ENCODE data around the gene HAPLN3. TPM values are rescaled to one million over a fixed set of nuclear protein-coding genes. Genes with fewer than 3 reads are reported as not detected.
A peak's percentile ranks its signal among the peaks of the same experiment; 100 is the strongest.

Gene HAPLN3
- total RNA-seq, 2 donors from 2014 or later = 31.6 to 38.6 TPM

- H3K27me3 Mint-ChIP-seq = no peaks in the 10 kb centered on the region
- no peak overlapping the region for H3K27ac Mint-ChIP-seq
- no peak for ATAC-seq (replicated peaks)
- no peak overlapping the region for H3K4me3 Mint-ChIP-seq
- no peaks in the 10 kb centered on the region for H3K4me1 Mint-ChIP-seq
- H3K36me3 Mint-ChIP-seq (ENCODE audit: low read depth) = peaks cover 35% of the 10 kb centered on the region
- H3K9me3 Mint-ChIP-seq = no peaks in the 10 kb centered on the region
Observed at GRCh38 chr15:88872106-88872505, 23.2 kb downstream of the HAPLN3 start.

GRCh38 chr15:88871313-88871712 is 24.0 kb downstream of the HAPLN3 start:
- no peaks in the 10 kb centered on the region for H3K4me1 Mint-ChIP-seq
- no peaks in the 10 kb centered on the region for H3K27me3 Mint-ChIP-seq
- no peaks in the 10 kb centered on the region for H3K9me3 Mint-ChIP-seq
- H3K27ac Mint-ChIP-seq = no peak overlapping the region
- no peak overlapping the region for H3K4me3 Mint-ChIP-seq
- no peak for ATAC-seq (replicated peaks)
- H3K36me3 Mint-ChIP-seq (ENCODE audit: low read depth) = peaks cover 27% of the 10 kb centered on the region

- Mint-ChIP-seq H3K36me3 (ENCODE audit: low read depth) (no peaks in the 10 kb centered on the region), H3K4me1 (no peaks in the 10 kb centered on the region), H3K27me3 (no peaks in the 10 kb centered on the region), H3K9me3 (no peaks in the 10 kb centered on the region), H3K4me3 (no peak overlapping the region), H3K27ac (peak overlapping the region; percentile 63)
- ATAC-seq (replicated peaks) = no peak
Observed at GRCh38 chr15:88866295-88866881, 29.0 kb downstream of the HAPLN3 start.

- Mint-ChIP-seq H3K36me3 (ENCODE audit: low read depth) (no peaks in the 10 kb centered on the region), H3K4me1 (no peaks in the 10 kb centered on the region), H3K27ac (peak overlapping the region; percentile 73), H3K4me3 (no peak overlapping the region), H3K27me3 (no peaks in the 10 kb centered on the region), H3K9me3 (no peaks in the 10 kb centered on the region)
- ATAC-seq (replicated peaks) = no peak
Observed at GRCh38 chr15:88865498-88866099, 29.7 kb downstream of the HAPLN3 start.

GRCh38 chr15:88864861-88865497 is 30.4 kb downstream of the HAPLN3 start:
- no peaks in the 10 kb centered on the region for H3K9me3 Mint-ChIP-seq
- no peak for ATAC-seq (replicated peaks)
- H3K4me1 Mint-ChIP-seq = no peaks in the 10 kb centered on the region
- no peaks in the 10 kb centered on the region for H3K36me3 Mint-ChIP-seq (ENCODE audit: low read depth)
- H3K27me3 Mint-ChIP-seq = no peaks in the 10 kb centered on the region
- H3K4me3 Mint-ChIP-seq = no peak overlapping the region
- peak overlapping the region; percentile 73 for H3K27ac Mint-ChIP-seq

- H3K9me3 Mint-ChIP-seq = no peaks in the 10 kb centered on the region
- no peak for ATAC-seq (replicated peaks)
- H3K4me3 Mint-ChIP-seq = no peak overlapping the region
- no peaks in the 10 kb centered on the region for H3K27me3 Mint-ChIP-seq
- H3K27ac Mint-ChIP-seq = no peak overlapping the region
- H3K36me3 Mint-ChIP-seq (ENCODE audit: low read depth) = no peaks in the 10 kb centered on the region
- no peaks in the 10 kb centered on the region for H3K4me1 Mint-ChIP-seq
Observed at GRCh38 chr15:88863412-88863811, 31.9 kb downstream of the HAPLN3 start.

- no peak for ATAC-seq (replicated peaks)
- Mint-ChIP-seq H3K27me3 (no peaks in the 10 kb centered on the region), H3K36me3 (ENCODE audit: low read depth) (no peaks in the 10 kb centered on the region), H3K27ac (no peak overlapping the region), H3K4me3 (no peak overlapping the region), H3K9me3 (no peaks in the 10 kb centered on the region), H3K4me1 (no peaks in the 10 kb centered on the region)
Observed at GRCh38 chr15:88860212-88860611, 35.1 kb downstream of the HAPLN3 start.

- Mint-ChIP-seq H3K4me1 (no peaks in the 10 kb centered on the region), H3K27ac (no peak overlapping the region), H3K36me3 (ENCODE audit: low read depth) (no peaks in the 10 kb centered on the region), H3K9me3 (peaks cover 2% of the 10 kb centered on the region), H3K27me3 (no peaks in the 10 kb centered on the region), H3K4me3 (no peak overlapping the region)
- no peak for ATAC-seq (replicated peaks)
Observed at GRCh38 chr15:88859550-88859949, 35.8 kb downstream of the HAPLN3 start.

GRCh38 chr15:88858934-88859333 is 36.4 kb downstream of the HAPLN3 start:
- H3K9me3 Mint-ChIP-seq = peaks cover 4% of the 10 kb centered on the region
- no peaks in the 10 kb centered on the region for H3K4me1 Mint-ChIP-seq
- no peaks in the 10 kb centered on the region for H3K27me3 Mint-ChIP-seq
- no peaks in the 10 kb centered on the region for H3K36me3 Mint-ChIP-seq (ENCODE audit: low read depth)
- H3K4me3 Mint-ChIP-seq = no peak overlapping the region
- H3K27ac Mint-ChIP-seq = no peak overlapping the region
- no peak for ATAC-seq (replicated peaks)

- Mint-ChIP-seq H3K4me3 (no peak overlapping the region), H3K4me1 (no peaks in the 10 kb centered on the region), H3K36me3 (ENCODE audit: low read depth) (no peaks in the 10 kb centered on the region), H3K9me3 (peaks cover 4% of the 10 kb centered on the region), H3K27me3 (no peaks in the 10 kb centered on the region), H3K27ac (no peak overlapping the region)
- ATAC-seq (replicated peaks) = no peak
Observed at GRCh38 chr15:88852476-88852875, 42.9 kb downstream of the HAPLN3 start.

GRCh38 chr15:88849376-88850072 is 45.8 kb downstream of the HAPLN3 start:
- H3K27ac Mint-ChIP-seq = no peak overlapping the region
- H3K27me3 Mint-ChIP-seq = no peaks in the 10 kb centered on the region

GRCh38 chr15:88848203-88848602 is 47.1 kb downstream of the HAPLN3 start:
- no peak for ATAC-seq (replicated peaks)
- H3K36me3 Mint-ChIP-seq (ENCODE audit: low read depth) = no peaks in the 10 kb centered on the region
- no peaks in the 10 kb centered on the region for H3K9me3 Mint-ChIP-seq
- no peak overlapping the region for H3K27ac Mint-ChIP-seq
- H3K4me3 Mint-ChIP-seq = no peak overlapping the region
- no peaks in the 10 kb centered on the region for H3K27me3 Mint-ChIP-seq
- H3K4me1 Mint-ChIP-seq = peaks cover 4% of the 10 kb centered on the region

More at GRCh38 chr15:88849376-88850072, 45.8 kb downstream of the HAPLN3 start:
- no peak for ATAC-seq (replicated peaks)
- no peaks in the 10 kb centered on the region for H3K36me3 Mint-ChIP-seq (ENCODE audit: low read depth)
- H3K4me1 Mint-ChIP-seq = peaks cover 4% of the 10 kb centered on the region
- peaks cover 2% of the 10 kb centered on the region for H3K9me3 Mint-ChIP-seq
- no peak overlapping the region for H3K4me3 Mint-ChIP-seq

GRCh38 chr15:88847144-88847543 is 48.2 kb downstream of the HAPLN3 start:
- Mint-ChIP-seq H3K27ac (no peak overlapping the region), H3K9me3 (no peaks in the 10 kb centered on the region), H3K27me3 (no peaks in the 10 kb centered on the region), H3K36me3 (ENCODE audit: low read depth) (no peaks in the 10 kb centered on the region), H3K4me3 (no peak overlapping the region), H3K4me1 (peaks cover 4% of the 10 kb centered on the region)
- ATAC-seq (replicated peaks) = no peak

- Mint-ChIP-seq H3K27me3 (no peaks in the 10 kb centered on the region), H3K9me3 (no peaks in the 10 kb centered on the region), H3K27ac (no peak overlapping the region), H3K4me1 (peaks cover 4% of the 10 kb centered on the region), H3K4me3 (no peak overlapping the region), H3K36me3 (ENCODE audit: low read depth) (no peaks in the 10 kb centered on the region)
- ATAC-seq (replicated peaks) = no peak
Observed at GRCh38 chr15:88845616-88846015, 49.7 kb downstream of the HAPLN3 start.
